ENCODE data around the gene M1AP. TPM values are rescaled to one million over a fixed set of nuclear protein-coding genes. Genes with fewer than 3 reads are reported as not detected.

The M1AP gene
- polyA plus RNA-seq, 1 of the 3 experiments (the other 2 are of a cell fraction), result 0.02 TPM

GRCh38 chr2:74583504-74583903, 64.6 kb downstream of the M1AP start (continued):
- TF ChIP-seq SMC3 (IDR thresholded peaks at IDR 0.05; ENCODE audit: low read depth, low read length), result no peak
- no peak for TF ChIP-seq FOXJ3 (CRISPR knock-in tag; IDR thresholded peaks at IDR 0.05)
- TF ChIP-seq, protein P1, sequence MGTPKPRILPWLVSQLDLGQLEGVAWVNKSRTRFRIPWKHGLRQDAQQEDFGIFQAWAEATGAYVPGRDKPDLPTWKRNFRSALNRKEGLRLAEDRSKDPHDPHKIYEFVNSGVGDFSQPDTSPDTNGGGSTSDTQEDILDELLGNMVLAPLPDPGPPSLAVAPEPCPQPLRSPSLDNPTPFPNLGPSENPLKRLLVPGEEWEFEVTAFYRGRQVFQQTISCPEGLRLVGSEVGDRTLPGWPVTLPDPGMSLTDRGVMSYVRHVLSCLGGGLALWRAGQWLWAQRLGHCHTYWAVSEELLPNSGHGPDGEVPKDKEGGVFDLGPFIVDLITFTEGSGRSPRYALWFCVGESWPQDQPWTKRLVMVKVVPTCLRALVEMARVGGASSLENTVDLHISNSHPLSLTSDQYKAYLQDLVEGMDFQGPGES (IDR thresholded peaks at IDR 0.05; ENCODE audit: low read depth, low read length), result no peak
- TF ChIP-seq, protein P2, sequence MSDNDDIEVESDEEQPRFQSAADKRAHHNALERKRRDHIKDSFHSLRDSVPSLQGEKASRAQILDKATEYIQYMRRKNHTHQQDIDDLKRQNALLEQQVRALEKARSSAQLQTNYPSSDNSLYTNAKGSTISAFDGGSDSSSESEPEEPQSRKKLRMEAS (IDR thresholded peaks at IDR 0.05; ENCODE audit: low read depth), result 0 out of 2 replicates have a peak, but pooled peaks have one; percentile 27
- no peak for TF ChIP-seq GABPA (IDR thresholded peaks at IDR 0.05; ENCODE audit: low read depth)
- TF ChIP-seq YY1 (IDR thresholded peaks at IDR 0.05; ENCODE audit: low read depth), result no peak
- TF ChIP-seq FOXM1 (IDR thresholded peaks at IDR 0.05; ENCODE audit: low read depth), result no peak
- TF ChIP-seq GATA2 (CRISPR knock-in tag; IDR thresholded peaks at IDR 0.05), result no peak
- TF ChIP-seq RAD21 (IDR thresholded peaks at IDR 0.05; ENCODE audit: low read length), result no peak

DNA sequence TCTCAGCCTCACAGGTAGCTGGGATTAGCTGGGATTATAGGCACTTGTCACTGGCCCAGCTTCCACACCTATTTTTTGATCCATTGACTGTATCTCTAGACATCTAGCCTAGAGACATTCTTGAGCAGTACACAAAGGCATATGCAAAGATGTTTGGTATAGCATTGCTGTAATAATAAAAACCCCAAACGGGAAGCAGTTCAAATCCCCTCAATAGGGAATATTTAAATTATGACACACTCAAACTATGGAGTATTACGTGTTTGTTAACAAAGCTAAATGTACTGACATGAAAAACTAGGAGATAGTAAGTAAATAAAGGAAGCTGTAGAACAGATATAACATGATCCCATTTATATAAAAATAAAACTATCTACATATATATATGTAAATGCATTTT, 65.9 kb downstream of the M1AP start:
- no peaks in the 10 kb centered on the region for H3K9me3 ChIP-seq
- peaks cover 5 to 13% of the 10 kb centered on the region in 2 experiments; a peak in 2 of 4 replicates for H3K4me1 ChIP-seq (ENCODE audit: control insufficient read depth in 1 of 2, insufficient read depth in 2 of 2, low read depth in 1 of 2, low read length in 1 of 2)
- POLR2A ChIA-PET, result no interaction called here
- no peaks in the 10 kb centered on the region for H3K79me2 ChIP-seq (ENCODE audit: insufficient read depth)
- no peak overlapping the region for H3K4me3 ChIP-seq (ENCODE audit: low read depth in 2 of 2, low read length in 1 of 2)
- CTCF ChIA-PET, result interaction anchor here (1.7 to 2.1 kb wide), 2 partner anchors 75 to 99 kb away, joined by 7 to 15 read pairs; partner anchors contain the start of genes CCDC142, PCGF1 and TTC31
- no peak for TF ChIP-seq FOSL2 (IDR thresholded peaks at IDR 0.05; ENCODE audit: borderline replicate concordance, low read depth)
- TF ChIP-seq SMC3 (IDR thresholded peaks at IDR 0.05; ENCODE audit: low read depth, low read length), result no peak
- TF ChIP-seq JUND (IDR thresholded peaks at IDR 0.05), result no peak
- TF ChIP-seq, protein P2 (IDR thresholded peaks at IDR 0.05; ENCODE audit: low read depth), result no peak
- no peak for TF ChIP-seq TEAD4 (IDR thresholded peaks at IDR 0.05; ENCODE audit: borderline replicate concordance, insufficient read depth)
- no peak for TF ChIP-seq ELF1 (IDR thresholded peaks at IDR 0.05)
- no peak for TF ChIP-seq MEF2A (IDR thresholded peaks at IDR 0.05; ENCODE audit: borderline replicate concordance, low read depth)
- no peak for TF ChIP-seq RAD21 (IDR thresholded peaks at IDR 0.05; ENCODE audit: low read length)
- TF ChIP-seq PBX3 (IDR thresholded peaks at IDR 0.05), result no peak
- no peak for TF ChIP-seq YY1 (IDR thresholded peaks at IDR 0.05; ENCODE audit: low read depth)
- no peak for TF ChIP-seq MXI1 (IDR thresholded peaks at IDR 0.05; ENCODE audit: low read depth, low read length)
- no peak for TF ChIP-seq NFIC (IDR thresholded peaks at IDR 0.05; ENCODE audit: borderline replicate concordance)
- TF ChIP-seq, protein P1 (IDR thresholded peaks at IDR 0.05; ENCODE audit: low read depth, low read length), result no peak
- no peak for TF ChIP-seq RXRA (IDR thresholded peaks at IDR 0.05; ENCODE audit: borderline replicate concordance, low read depth)
- TF ChIP-seq FOXJ3 (CRISPR knock-in tag; IDR thresholded peaks at IDR 0.05), result no peak
- TF ChIP-seq USF1 (IDR thresholded peaks at IDR 0.05; ENCODE audit: borderline replicate concordance, low read depth), result no peak
- TF ChIP-seq EP300 (IDR thresholded peaks at IDR 0.05; ENCODE audit: borderline replicate concordance in 1 of 2, low read depth in 1 of 2, low read length in 1 of 2), result no peak
- TF ChIP-seq EZH2phosphoT487 (IDR thresholded peaks at IDR 0.05; ENCODE audit: borderline replicate concordance, low read depth), result no peak
- no peak for TF ChIP-seq SIN3A (IDR thresholded peaks at IDR 0.05; ENCODE audit: borderline replicate concordance, low read depth, low read length)
- TF ChIP-seq GABPA (IDR thresholded peaks at IDR 0.05; ENCODE audit: low read depth), result no peak
- H2AFZ ChIP-seq (ENCODE audit: low read depth), result no peak overlapping the region
- H3K4me2 ChIP-seq, result no peak overlapping the region
- no peak overlapping the region for H3K27ac ChIP-seq (ENCODE audit: low read depth in 2 of 2, low read length in 1 of 2)
- no peak for DNase-seq
- H3K9me2 ChIP-seq, result no peaks in the 10 kb centered on the region
- H3F3A ChIP-seq (replicated peaks; ENCODE audit: insufficient read depth), result peaks cover 26% of the 10 kb centered on the region
- 79% methylated on average over 2 of the region's 2 CpGs for WGBS (ENCODE audit: low lambda C conversion rate)
- no peak overlapping the region for H3K9ac ChIP-seq
- H3K36me3 ChIP-seq (replicated peaks in 1 of 2; ENCODE audit: control insufficient read depth in 1 of 2, insufficient read depth in 2 of 2, low read length in 1 of 2), result no peaks in the 10 kb centered on the region
- H4K20me1 ChIP-seq (ENCODE audit: insufficient read depth), result no peaks in the 10 kb centered on the region
- H3K27me3 ChIP-seq (ENCODE audit: insufficient read depth), result no peaks in the 10 kb centered on the region

Measured in SK-N-SH (cell line).